ENCODE results near the gene GSTA2. TPM values are rescaled to one million over a fixed set of nuclear protein-coding genes. Genes with fewer than 3 reads are reported as not detected.
A peak's percentile ranks its signal among the peaks of the same experiment; 100 is the strongest.
"Not testable (repeated sequence)": the region's sequence is repeated elsewhere in the genome, so short reads cannot be mapped to it uniquely, and the experiment has no call there.

GSTA2 gene
- polyA plus RNA-seq (2013, experiment 1 of 2; ENCODE audit: insufficient read length): 0.16 TPM
- not detected for polyA plus RNA-seq (2013, experiment 2 of 2; ENCODE audit: insufficient read length)

DNA sequence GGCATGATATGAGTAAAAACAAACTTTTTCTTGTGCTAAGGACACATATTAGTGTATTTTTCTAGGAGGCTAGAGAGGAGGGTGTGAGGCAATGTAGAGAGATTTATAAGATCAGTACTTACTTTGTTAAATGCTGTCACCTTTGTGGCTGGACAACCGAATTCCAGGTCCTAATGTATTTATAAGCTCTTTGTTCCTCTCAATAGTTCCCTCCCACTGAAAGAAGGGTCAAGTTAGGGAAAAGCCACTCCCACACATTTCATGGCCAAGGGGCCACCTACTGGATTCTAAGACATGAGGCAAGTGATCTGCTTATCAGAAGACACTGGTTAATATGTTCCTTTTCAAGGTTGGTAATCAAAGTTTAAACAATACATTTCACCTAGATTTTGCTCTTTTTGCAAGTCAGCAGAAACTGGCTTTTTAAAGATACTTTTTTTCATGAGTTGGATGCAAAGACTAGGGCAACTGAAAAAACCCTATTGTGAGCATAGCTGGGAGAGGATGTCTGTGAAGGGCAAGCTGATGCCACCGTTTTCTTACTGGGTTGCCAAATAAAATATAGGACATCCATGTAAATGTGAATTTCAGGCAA is at the start of gene GSTA2:
GSTA2 (minus strand) TSS at position 154 of the 595 bp plus-strand sequence. CDS start 5,528 bp downstream, outside the sequence.
- DNase-seq: not testable (repeated sequence)

DNA sequence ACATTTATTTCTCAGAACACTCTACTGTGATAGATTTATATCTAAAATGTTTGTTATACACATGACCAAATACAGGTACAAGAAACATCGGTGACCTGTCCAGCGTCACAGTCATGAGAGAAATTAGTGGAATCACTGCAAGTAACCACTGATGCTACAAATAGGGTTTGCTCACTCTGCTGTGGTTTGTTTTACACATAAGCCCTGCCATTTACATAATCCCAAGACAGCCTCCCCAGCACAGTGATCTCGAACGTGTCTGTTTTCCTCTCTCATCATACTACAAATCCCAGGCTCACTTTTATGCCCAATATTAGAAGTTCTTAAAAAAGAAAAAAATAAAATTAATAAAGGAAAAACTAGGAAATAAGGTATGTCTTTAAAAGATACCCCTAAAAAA is 46.5 kb upstream of the GSTA2 start:
- DNase-seq: not testable (repeated sequence)

DNA sequence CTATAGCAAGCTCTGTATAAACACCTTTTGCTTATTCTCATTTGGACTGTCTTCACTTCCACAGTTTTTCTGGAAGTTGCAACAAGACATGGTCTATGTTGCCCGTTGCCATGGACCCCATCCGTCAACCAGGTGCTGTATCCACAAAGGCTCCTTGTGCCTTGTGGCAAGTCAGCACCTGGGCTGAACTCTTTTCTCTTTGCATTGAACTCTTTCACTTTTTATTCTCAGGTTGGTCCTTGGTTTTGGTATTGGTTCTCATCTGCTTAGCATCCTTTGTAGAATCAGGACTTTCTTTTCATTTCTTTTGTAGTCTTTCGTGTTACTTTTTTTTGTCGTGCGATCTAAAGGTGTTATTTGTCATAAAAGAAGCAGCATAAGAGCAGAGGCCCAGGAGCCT is 45.4 kb upstream of the GSTA2 start:
- no peak for DNase-seq

DNA sequence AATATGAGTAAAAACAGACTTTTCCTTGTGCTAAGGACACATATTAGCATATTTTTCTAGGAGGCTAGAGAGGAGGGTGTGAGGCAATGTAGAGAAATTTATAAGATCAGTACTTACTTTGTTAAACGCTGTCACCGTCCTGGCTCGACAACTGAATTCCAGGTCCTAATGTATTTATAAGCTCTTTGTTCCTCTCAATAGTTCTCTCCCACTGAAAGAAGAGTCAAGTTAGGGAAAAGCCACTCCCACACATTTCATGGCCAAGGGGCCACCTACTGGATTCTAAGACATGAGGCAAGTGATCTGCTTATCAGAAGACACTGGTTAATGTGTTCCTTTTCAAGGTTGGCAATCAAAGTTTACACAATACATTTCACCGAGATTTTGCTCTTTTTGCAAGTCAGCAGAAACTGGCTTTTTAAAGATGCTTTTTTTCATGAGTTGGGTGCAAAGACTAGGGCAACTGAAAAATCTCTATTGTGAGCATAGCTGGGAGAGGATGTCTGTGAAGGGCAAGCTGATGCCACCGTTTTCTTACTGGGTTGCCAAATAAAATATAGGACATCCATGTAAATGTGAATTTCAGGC is 40.5 kb upstream of the GSTA2 start, which contains the start of gene GSTA1:
GSTA1 (minus strand) TSS at position 149 of the 588 bp plus-strand sequence. CDS start 4,549 bp downstream, outside the sequence.
- DNase-seq: peak; percentile 7

DNA sequence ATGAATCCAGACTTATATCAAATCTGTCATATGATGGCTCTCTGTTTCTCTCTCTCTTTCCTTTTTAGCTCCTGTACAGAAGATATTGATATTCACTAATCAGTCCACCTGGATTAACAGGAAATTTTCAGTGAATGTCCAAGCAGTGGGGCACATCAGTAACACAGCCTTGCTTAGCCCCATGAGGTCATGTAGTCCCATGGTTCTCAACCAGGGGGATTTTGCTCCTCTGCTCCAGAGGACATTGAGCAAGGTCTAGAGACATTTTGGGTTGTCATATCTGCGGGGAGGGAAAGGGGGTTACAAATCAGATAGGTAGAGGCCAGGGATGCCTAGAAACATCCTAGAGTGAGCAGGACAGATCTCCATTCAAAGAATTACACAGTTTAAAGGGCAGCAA is 39.5 kb upstream of the GSTA2 start:
- DNase-seq: no peak

DNA sequence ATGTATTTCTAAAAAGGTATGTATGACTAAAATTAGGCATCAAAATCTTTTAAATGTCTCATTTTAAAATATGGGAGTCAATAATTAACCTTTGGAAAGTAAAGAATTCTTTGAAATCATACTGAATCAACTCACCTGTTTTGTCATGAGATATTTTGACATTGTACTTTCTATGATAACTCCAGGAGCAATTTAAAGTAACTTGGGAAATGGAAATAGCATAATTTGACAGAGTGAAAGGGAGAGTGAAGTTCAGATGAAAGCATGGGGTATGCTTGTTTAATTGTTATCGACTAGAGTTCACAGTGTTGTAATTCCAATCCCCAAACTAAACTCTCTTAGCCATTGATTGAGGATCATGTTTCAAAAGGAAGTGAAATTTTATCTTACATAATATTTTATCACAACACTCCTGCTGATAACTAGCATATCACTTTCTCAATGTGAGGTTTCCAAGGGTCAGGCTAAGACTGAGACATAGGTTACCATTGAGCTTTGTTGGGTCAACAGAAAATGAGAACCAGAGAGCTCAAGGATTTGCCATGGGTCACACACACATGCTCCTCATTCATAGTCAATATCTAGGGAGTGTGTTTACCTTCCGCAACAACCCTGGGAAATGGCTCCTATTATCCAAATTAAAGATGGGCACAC is 38.0 kb upstream of the GSTA2 start:
- no peak for DNase-seq

DNA sequence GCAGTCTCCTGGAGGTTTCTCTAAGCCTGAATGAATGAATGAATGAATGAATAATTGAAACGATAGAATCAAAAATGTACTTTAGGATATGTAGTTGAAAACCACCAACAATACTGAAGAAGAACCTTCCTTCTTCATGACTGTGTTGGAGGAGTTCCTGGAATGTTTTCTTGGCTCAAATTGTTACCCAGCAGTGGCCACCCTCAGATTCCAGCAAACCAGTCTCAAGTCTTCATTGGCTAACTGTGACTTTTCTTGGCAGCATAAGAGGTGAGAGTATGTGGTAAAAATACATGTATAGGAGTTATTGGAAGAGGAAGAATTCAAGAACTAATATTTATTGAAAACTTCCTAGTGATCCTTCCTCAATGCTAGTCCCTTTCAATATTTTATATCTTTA is 36.0 kb upstream of the GSTA2 start:
- peak; percentile 81 for DNase-seq

DNA sequence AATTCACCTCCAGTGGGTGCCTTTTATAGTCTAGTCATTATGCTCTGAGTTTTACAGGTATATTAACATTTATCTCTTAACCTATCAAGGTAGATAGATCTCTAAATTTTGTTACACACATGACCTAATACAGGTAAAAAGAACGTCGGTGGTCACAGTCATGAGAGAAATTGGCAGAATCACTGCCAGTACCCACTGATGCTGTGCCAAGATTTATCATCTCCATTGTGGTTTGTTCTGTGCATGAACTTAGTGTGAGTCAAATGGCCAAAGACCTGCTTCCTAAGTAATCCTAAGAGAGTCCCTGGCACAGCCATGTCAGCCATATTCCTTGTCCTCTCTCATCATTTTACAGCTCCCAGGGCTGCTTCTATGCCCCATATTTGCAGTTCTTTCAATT is 31.1 kb upstream of the GSTA2 start:
- DNase-seq: not testable (repeated sequence)

DNA sequence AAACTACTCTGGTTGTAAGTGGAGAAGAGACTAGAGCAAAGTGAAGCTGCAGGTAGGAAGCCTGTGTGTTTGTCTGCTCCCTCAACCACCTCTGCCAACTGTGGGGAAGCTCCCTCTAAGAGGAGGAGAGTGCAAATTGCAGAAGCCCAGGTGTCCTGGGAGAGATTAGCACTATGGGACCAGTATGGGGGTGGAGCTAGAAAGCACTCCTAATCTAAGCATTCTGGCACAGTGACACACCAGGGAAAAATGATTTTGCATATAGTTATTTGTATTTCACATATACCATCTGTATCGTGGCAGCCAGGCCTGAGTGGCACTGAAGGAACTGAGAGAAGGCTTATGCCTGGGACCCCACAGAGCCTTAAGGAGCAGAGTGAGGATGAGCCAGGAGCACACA is 27.6 kb upstream of the GSTA2 start:
- DNase-seq: peak; percentile 58

DNA sequence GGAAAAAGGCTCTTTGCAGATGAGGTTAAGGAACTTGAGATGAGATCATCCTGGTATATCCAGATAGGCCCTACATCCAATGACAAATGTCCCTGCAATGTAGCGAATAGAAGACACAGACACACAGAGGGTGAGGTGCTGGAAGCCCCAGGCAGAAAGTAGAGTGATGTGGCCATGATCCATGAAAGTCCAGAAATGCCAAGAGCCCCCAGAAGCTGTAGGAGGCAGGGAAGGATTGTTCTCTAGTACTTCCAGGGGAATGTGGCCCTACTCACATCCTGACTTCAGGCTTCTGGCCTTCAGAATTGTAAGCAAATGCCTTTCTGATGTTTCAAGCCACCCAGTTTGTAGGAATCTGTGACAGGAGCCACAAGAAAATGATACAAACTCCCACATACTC is 26.4 kb upstream of the GSTA2 start:
- peak; percentile 93 for DNase-seq

DNA sequence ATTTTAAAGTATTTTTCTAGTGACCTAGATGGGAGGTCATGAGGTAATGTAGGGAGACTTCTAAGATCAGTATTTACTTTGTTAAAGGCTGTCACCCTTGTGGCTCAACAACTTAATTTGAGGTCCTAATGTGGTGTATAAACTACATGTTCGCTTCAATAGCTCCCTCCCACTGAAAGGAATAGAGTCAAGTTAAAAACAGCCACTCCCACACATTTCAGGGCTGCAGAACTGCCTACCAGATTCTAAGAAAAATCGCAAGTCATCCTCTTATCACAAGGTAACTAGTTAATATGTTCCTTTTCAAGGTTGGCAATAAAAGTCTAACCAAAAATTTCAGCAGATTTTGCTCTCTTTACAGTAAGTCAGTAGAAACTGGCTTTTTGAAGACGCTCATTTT is 25.2 kb upstream of the GSTA2 start:
- peak; percentile 47 for DNase-seq

DNA sequence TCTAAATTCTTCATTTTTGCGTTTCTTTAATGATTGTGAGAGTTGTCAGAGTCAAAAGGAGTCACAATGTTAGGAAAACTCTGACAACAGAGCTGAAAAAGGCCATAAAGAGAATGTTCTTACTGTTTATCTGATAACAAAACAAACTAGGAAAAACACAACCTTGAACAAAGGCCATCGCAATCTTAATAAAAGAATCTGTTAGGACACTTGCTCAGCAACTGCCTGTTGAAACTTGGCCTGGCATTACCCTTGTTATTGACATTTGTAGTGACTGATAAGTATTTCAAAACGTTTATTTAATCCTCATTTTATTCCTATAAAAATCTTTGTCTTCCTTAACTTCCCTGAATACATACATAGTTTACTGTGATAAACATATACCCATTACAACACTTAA is 24.6 kb upstream of the GSTA2 start:
- no peak for DNase-seq

DNA sequence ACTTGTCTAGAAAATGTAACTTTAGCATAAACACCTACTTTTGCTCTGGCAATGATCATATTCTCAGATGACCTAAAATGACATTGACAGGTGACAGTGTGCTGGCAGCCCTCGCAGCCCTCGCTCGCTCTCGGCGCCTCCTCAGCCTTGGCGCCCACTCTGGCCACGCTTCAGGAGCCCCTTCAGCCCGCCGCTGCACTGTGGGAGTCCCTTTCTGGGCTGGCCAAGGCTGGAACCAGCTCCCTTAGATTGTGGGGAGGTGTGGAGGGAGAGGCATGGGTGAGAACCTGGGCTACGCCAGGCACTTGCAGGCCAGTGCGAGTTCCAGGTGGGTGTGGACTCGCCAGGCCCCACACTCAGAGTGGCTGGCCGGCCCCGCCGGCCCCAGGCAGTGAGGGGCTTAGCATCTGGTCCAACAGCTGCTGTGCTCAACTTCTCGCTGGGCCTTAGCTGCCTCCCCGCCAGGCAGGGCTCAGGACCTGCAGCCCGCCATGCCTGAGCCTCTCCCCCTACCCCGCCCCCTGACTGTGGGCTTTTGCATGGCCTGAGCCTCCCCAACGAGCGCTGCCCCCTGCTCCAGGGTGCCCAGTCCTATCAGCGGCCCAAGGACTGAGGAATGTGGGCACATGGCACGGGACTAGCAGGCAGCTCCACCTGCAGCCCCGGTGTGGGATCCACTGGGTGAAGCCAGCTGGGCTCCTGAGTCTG is 23.1 kb upstream of the GSTA2 start:
- DNase-seq: no peak

DNA sequence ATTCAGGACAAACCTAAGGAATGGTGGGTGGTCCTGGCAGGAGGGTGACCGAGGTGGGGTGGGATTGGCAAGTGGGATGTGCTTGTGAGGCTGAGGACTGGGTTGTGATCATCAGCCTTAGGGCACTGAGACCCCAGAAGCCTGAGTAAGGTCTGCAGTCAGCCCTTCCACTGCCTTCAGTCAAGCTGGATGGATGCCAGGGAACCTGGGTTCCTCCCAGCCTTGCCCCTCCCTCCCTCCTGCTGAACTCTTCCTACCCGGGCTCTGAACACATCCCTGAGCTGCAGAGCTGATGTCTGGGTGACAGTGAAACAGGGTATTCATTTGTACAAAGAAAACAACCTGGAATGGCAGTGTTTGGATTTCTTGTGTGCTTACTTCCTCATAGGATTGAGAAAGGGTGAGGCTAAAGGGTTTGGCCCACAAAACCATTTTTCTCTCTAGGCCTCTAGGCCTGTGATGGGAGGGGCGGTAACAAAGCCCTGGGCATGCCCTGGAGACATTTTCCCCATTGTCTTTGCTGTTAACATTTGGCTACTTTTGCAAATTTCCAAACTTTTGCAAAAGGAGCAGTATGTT is 19.5 kb upstream of the GSTA2 start:
- DNase-seq: not testable (repeated sequence)

DNA sequence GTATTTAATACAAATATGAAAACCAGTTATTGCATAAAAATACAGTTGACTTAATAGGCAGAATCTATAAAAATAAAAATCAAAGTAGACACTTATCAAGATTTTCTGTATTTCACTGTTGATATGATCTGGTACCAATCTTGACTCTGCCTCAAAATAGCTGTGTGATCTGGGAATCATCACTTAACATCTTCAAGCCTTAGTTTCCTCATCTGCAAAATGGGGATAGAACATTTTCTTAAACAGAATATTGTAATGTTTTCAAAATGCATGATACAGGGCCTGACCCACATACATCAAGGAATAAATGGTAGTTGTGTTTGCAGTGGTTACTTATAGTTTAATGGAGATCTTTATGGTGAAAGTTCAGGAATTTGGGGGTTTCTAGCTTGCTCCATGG is 18.9 kb upstream of the GSTA2 start:
- DNase-seq: not testable (repeated sequence)

DNA sequence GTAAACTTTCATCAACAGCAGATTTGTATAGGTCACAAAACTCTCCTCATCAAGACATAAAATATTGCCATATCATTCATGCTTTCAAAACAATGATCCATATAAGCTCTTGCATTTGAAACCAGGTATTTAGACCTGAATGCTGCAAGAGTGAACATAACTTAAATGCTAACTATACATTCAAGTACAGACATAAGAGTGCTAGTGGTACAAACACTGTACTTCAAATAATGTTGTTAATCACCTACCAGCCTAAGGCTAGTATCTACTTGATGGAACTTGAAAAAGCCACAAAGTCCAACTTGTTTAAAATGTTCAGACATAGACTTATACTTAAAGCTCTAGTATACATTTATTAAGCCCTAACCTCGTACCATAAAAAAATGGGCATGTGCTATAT is 16.0 kb upstream of the GSTA2 start:
- no peak for DNase-seq

DNA sequence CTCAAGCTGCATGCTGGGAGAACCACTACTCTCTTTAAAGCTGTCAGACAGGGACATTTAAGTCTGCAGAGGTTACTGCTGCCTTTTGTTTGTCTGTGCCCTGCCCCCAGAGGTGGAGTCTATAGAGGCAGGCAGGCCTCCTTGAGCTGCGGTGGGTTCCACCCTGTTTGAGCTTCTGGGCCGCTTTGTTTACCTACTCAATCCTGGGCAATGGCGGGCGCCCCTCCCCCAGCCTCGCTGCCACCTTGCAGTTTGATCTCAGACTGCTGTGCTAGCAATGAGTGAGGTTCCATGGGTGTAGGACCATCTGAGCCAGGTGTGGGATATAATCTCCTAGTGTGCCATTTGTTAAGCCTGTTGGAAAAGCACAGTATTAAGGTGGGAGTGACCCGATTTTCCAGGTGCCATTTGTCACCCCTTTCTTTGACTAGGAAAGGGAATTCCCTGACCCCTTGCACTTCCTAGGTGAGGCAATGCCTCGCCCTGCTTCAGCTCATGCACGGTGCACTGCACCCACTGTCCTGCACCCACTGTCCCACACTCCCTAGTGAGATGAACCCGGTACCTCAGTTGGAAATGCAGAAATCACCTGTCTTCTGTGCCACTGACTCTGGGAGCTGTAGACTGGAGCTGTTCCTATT is 13.6 kb upstream of the GSTA2 start:
- not testable (repeated sequence) for DNase-seq

DNA sequence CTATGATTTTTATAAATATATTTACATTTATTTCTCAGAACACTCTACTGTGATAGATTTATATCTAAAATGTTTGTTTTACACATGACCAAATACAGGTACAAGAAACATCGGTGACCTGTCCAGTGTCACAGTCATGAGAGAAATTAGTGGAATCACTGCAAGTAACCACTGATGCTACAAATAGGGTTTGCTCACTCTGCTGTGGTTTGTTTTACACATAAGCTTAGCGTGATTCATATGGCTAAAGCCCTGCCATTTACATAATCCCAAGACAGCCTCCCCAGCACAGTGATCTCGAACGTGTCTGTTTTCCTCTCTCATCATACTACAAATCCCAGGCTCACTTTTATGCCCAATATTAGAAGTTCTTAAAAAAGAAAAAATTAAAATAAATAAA is 6.1 kb upstream of the GSTA2 start:
- peak; percentile 61 for DNase-seq

DNA sequence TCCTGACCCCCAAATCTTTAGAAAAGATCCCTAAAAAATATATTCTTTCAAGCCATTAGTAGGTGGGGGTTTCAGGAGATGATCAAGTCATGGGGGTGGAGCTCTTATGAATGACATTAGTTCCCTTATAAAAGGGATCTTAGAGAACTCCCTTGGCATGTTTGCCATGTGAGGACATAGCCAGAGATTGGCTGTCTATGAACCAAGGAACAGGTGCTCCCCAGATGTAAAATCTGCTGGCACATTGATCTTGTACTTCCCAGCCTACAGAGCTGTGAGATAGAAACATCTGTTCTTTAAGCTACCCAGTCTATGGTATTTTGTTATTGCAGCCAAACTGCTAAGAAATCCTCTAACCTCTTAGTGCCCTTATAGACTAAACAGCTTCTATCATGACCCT is 4.4 kb upstream of the GSTA2 start:
- DNase-seq: not testable (repeated sequence)

DNA sequence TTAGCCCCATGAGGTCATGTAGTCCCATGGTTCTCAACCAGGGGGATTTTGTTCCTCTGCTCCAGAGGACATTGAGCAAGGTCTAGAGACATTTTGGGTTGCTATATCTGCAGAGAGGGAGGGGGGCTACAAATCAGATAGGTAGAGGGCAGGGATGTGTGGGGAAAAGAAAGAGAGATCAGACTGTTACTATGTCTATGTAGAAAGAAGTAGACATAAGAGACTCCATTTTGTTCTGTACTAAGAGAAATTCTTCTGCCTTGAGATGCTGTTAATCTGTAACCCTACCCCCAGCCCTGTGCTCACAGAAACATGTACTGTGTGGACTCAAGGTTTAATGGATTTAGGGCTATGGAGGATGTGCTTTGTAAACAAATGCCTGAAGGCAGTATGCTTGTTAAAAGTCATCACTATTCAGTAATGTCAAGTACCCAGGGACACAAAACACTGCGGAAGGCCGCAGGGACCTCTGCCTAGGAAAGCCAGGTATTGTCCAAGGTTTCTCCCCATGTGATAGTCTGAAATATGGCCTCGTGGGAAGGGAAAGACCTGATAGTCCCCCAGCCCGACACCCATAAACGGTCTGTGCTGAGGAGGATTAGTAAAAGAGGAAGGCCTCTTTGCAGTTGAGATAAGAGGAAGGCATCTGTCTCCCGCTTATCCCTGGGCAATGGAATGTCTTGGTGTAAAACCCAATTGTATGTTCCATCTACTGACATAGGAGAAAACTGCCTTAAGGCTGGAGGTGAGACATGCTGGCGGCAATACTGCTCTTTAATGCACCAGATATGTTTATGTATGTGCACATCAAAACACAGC is 1.4 kb downstream of the GSTA2 start:
- not testable (repeated sequence) for DNase-seq

DNA sequence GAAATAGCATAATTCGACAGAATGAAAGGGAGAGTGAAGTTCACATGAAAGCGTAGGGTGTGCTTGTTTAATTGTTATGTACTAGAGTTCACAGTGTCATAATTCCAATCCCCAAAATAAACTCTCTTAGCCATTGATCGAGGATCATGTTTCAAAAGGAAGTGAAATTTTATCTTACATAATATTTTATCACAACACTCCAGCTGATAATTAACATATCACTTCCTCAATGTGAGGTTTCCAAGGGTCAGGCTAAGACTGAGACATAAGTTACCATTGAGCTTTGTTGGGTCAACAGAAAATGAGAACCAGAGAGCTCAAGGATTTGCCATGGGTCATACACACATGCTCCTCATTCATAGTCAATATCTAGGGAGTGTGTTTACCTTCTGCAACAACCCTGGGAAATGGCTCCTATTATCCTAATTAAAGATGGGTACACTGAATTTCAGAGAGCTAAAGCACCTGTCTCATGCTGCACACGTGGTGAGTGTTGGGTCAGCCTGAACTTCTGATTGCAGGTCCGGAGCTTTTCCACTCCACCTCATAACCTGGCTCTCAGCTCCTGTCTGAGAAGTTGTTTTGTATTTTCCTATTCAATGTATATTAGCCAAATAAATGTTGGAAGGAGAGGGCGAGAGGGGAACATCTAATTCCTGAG is 3.0 kb downstream of the GSTA2 start:
- DNase-seq: no peak
